Activated CD4-positive, alpha-beta T cell treated with anti-CD3 and anti-CD28 coated beads for 24 hours (primary cell): ENCODE measurements around the gene WDR5.

ENCODE experiments used
- DNase-seq, 2 donors: peaks; one replicate each; pipeline ENCODE4 v3.0.0-alpha.2; 2020; ENCODE audit warnings: low read depth in 2 of 2

WDR5 gene

GRCh38 chr9:134208981-134209725, 73.3 kb downstream of the WDR5 start:
- DNase-seq, result no peak
